ENCODE measurements around the gene HS2ST1.

Gene HS2ST1

DNA sequence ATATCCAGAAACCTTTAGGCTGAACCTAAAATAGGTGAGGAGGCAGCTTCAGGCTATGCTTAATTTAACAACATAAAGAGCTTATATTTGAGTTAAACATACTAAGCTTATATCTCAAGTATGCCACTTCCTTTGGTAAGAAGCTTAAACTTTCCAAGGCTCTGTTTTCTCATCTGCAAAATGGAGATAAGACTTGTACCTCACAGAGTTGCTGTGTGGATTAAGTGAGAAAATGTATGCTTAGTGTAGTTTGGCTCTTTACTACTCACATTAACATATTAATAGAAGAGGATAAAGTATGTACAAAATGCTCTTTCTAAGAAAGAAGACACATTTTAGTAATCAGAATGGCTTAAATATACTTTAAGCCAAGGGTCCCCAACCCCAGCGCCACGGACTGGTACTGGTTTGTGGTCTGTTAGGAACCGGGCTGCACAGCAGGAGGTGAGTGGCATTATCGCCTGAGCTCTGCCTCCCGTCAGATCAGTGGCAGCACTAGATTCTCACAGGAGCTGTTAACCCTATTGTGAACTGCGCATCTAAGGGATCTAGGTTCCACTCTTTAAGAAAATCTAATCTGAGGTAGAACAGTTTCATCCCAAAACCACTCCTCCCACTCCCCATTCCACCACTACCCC is 77.2 kb downstream of the HS2ST1 start:
- Histone ChIP-seq H3K4me3 (ENCODE audit: low read depth in 1 of 2, low read length in 1 of 2) (no peak overlapping the region), H3K4me1 (ENCODE audit: control insufficient read depth in 1 of 2, insufficient read depth in 1 of 2, low read depth in 1 of 2, low read length in 1 of 2) (no peaks in the 10 kb centered on the region), H3K27ac (no peak overlapping the region), H3K27me3 (no peaks in the 10 kb centered on the region), H3K9me3 (no peaks in the 10 kb centered on the region), H3K36me3 (no peaks in the 10 kb centered on the region)
- TF ChIP-seq, protein P1, sequence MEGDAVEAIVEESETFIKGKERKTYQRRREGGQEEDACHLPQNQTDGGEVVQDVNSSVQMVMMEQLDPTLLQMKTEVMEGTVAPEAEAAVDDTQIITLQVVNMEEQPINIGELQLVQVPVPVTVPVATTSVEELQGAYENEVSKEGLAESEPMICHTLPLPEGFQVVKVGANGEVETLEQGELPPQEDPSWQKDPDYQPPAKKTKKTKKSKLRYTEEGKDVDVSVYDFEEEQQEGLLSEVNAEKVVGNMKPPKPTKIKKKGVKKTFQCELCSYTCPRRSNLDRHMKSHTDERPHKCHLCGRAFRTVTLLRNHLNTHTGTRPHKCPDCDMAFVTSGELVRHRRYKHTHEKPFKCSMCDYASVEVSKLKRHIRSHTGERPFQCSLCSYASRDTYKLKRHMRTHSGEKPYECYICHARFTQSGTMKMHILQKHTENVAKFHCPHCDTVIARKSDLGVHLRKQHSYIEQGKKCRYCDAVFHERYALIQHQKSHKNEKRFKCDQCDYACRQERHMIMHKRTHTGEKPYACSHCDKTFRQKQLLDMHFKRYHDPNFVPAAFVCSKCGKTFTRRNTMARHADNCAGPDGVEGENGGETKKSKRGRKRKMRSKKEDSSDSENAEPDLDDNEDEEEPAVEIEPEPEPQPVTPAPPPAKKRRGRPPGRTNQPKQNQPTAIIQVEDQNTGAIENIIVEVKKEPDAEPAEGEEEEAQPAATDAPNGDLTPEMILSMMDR (IDR thresholded peaks at IDR 0.05), result no peak

DNA sequence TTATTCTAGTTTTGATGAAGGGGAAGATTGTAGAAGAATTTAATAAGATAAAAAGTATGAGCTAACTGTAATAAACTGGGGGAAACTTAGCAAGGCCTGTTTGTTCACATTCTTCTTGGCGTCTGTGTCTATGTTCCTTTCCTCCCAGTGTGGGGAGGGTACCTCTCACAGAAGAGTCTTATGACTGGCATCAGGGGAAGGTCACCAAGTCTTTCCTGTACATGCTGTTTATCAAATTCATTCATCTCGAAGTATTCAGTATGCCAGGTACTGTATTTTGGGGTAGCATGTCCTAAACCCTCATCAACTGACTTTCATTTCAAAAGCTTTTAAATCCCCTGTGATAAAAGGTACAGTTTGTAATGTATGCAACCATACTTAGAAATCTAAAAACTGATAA is 78.4 kb downstream of the HS2ST1 start:
- Histone ChIP-seq H3K4me1 (ENCODE audit: control insufficient read depth in 1 of 2, insufficient read depth in 1 of 2, low read depth in 1 of 2, low read length in 1 of 2) (no peaks in the 10 kb centered on the region), H3K27ac (no peak overlapping the region), H3K27me3 (no peaks in the 10 kb centered on the region), H3K4me3 (ENCODE audit: low read depth in 1 of 2, low read length in 1 of 2) (no peak overlapping the region), H3K36me3 (no peaks in the 10 kb centered on the region), H3K9me3 (no peaks in the 10 kb centered on the region)
- TF ChIP-seq, protein P1 (IDR thresholded peaks at IDR 0.05), result no peak

DNA sequence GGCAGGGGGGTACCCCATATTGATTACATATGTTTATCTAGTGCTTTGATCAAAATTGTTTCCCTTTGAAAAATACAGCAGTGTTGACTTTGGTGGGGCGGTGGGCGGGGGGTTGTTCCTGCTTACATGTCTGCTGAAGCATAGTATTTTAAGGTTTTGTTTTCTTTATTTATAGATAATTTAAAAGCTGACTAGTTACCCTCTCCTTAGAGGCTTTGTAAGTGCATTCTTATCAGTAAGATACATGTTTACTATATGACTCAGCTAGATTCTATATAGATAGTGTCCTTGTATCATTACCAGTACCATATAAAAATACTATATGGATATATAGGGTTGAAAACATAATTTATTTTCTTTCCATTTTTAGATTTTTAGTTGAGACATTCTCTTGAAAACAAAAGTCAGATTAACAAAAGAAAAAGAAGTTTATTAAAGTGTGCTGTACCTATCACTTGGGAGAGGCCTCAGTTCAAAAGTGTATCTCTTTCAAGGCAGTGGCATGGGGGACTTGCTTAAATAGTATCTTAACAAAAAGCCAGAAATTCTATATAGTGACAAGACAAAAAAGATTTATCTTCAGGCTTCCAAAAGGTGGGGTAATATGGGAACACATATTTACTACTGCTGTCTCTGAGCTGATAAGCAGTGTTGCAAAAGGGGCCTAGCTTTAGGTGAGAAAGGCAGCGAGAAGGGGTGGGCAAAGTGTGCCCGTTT is 79.0 kb downstream of the HS2ST1 start:
- no peaks in the 10 kb centered on the region for H3K9me3 ChIP-seq
- H3K4me3 ChIP-seq (ENCODE audit: low read depth in 1 of 2, low read length in 1 of 2), result no peak overlapping the region
- H3K27me3 ChIP-seq, result no peaks in the 10 kb centered on the region
- H3K36me3 ChIP-seq, result no peaks in the 10 kb centered on the region
- TF ChIP-seq, protein P1 (IDR thresholded peaks at IDR 0.05), result no peak
- no peaks in the 10 kb centered on the region for H3K4me1 ChIP-seq (ENCODE audit: control insufficient read depth in 1 of 2, insufficient read depth in 1 of 2, low read depth in 1 of 2, low read length in 1 of 2)
- no peak overlapping the region for H3K27ac ChIP-seq

DNA sequence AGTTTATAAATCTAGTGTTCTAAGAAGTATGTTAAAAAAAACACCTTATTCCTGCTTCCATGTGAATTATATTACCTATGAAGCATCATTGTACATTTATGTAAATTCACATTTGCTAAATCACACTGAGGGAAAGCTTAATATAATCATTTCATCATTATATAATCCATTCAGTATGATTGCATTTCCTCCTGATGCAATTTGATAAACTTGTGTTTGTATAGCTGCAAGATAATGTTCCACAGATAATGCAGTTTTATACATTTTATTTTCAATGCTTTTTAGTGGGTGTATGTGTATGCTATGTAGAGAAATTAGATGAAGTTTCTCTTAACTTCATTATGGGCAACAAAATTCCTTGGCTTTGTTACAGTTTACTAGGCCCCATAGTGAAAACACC is 79.6 kb downstream of the HS2ST1 start:
- Histone ChIP-seq H3K4me1 (ENCODE audit: control insufficient read depth in 1 of 2, insufficient read depth in 1 of 2, low read depth in 1 of 2, low read length in 1 of 2) (no peaks in the 10 kb centered on the region), H3K9me3 (no peaks in the 10 kb centered on the region), H3K36me3 (no peaks in the 10 kb centered on the region), H3K27ac (no peak overlapping the region), H3K27me3 (no peaks in the 10 kb centered on the region), H3K4me3 (ENCODE audit: low read depth in 1 of 2, low read length in 1 of 2) (no peak overlapping the region)
- TF ChIP-seq, protein P1 (IDR thresholded peaks at IDR 0.05), result no peak

DNA sequence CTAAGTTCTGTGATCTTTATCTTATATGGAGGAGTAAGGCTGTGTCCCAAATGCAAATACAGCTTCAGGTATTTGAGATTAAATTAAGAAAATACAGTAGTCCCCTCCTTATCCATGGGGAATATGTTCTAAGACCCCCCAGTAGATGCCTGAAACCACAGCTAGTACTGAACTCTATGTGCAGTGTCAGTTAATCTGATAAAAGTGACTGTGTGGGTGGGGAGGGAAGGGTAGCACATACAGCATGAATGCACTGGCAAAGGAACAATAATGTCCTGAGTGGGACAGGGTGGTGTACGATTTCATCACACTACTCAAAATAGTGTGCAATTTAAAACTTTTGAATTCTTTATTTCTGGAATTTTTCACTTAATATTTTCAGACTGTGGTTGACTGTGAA is 83.1 kb downstream of the HS2ST1 start:
- Histone ChIP-seq H3K4me3 (ENCODE audit: low read depth in 1 of 2, low read length in 1 of 2) (no peak overlapping the region), H3K4me1 (ENCODE audit: control insufficient read depth in 1 of 2, insufficient read depth in 1 of 2, low read depth in 1 of 2, low read length in 1 of 2) (no peaks in the 10 kb centered on the region), H3K36me3 (no peaks in the 10 kb centered on the region), H3K9me3 (no peaks in the 10 kb centered on the region), H3K27me3 (no peaks in the 10 kb centered on the region), H3K27ac (no peak overlapping the region)
- TF ChIP-seq, protein P1 (IDR thresholded peaks at IDR 0.05), result no peak
